ENCODE results near the gene AK1. TPM values are rescaled to one million over a fixed set of nuclear protein-coding genes. Genes with fewer than 3 reads are reported as not detected.

Gene AK1
- total and polyA plus RNA-seq, 2 of the 13 experiments (the other 11 are each of a cell fraction or from before 2014, with no cell fraction given): 19.1 to 32.8 TPM

DNA sequence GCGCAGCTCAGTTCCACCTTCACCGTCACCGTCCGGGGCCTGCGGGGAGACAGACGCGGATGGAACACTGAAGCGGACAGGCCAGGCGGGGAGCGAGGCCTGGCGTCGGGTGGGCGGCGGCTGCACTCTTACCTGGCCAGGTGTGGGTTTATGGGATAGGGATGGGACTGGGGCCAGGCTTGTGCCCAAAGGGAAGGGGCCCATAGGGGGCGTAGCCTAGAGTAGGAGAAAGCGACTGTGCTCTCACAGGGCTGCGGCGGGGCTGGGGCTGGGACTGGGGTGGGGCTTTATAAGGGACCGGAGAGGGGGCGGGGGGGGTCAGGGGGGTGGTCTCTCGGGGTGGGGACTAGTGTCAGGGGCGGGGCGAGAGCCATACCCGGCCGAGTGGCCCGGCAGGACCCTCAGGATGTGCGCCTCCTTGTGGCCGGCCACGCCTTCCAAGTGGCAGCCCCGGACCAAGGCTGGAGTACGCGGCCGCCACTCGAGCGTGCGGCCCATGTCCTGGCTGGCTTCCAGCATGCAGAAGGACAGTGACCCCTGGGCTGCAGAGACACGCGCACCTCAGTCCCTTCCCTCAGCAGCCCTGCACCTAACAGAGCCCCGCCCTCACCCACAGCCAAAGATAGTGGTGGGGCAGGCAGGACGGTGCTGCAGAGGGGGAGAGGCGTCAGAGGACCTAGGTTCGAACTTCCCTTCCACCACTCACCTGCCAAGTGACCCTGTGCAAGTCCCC lies 52.0 kb downstream of the AK1 start (continued):
- TF ChIP-seq ZNF577 (CRISPR knock-in tag; IDR thresholded peaks at IDR 0.05; ENCODE audit: borderline replicate concordance, low read depth): no peak
- TF ChIP-seq ZNF232 (CRISPR knock-in tag; IDR thresholded peaks at IDR 0.05; ENCODE audit: borderline replicate concordance): no peak
- no peak for TF ChIP-seq NFYC (CRISPR knock-in tag; IDR thresholded peaks at IDR 0.05)
- no peak for TF ChIP-seq HIVEP1 (CRISPR knock-in tag; IDR thresholded peaks at IDR 0.05)
- TF ChIP-seq SRSF9 (IDR thresholded peaks at IDR 0.05; ENCODE audit: borderline replicate concordance, insufficient read depth, low read depth, low read length, poor library complexity, severe bottlenecking): no peak
- TF ChIP-seq IRF2 (CRISPR knock-in tag; IDR thresholded peaks at IDR 0.05): no peak
- no peak for TF ChIP-seq ZNF740 (CRISPR knock-in tag; IDR thresholded peaks at IDR 0.05)
- TF ChIP-seq ATF2 (CRISPR knock-in tag; IDR thresholded peaks at IDR 0.05): no peak; the same call in 1 of the 2 replicates
- no peak for TF ChIP-seq MIXL1 (CRISPR knock-in tag; IDR thresholded peaks at IDR 0.05)
- peak; percentile 53; the same call in 1 of the 2 replicates for TF ChIP-seq MTF2 (CRISPR knock-in tag; IDR thresholded peaks at IDR 0.05; ENCODE audit: borderline replicate concordance)
- TF ChIP-seq ZKSCAN1 (IDR thresholded peaks at IDR 0.05; ENCODE audit: low read length): no peak
- TF ChIP-seq ZNF780A (CRISPR knock-in tag; IDR thresholded peaks at IDR 0.05): no peak
- no peak for TF ChIP-seq SMARCE1 (IDR thresholded peaks at IDR 0.05; ENCODE audit: borderline replicate concordance)
- TF ChIP-seq, protein P1, sequence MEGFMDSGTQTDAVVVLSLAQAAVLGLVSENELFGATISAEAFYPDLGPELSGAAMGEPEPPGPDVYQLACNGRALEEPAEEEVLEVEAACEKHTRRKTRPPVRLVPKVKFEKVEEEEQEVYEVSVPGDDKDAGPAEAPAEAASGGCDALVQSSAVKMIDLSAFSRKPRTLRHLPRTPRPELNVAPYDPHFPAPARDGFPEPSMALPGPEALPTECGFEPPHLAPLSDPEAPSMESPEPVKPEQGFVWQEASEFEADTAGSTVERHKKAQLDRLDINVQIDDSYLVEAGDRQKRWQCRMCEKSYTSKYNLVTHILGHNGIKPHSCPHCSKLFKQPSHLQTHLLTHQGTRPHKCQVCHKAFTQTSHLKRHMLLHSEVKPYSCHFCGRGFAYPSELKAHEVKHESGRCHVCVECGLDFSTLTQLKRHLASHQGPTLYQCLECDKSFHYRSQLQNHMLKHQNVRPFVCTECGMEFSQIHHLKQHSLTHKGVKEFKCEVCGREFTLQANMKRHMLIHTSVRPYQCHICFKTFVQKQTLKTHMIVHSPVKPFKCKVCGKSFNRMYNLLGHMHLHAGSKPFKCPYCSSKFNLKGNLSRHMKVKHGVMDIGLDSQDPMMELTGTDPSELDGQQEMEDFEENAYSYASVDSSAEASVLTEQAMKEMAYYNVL (CRISPR knock-in tag; IDR thresholded peaks at IDR 0.05; ENCODE audit: borderline replicate concordance): 0 out of 2 replicates have a peak, but pooled peaks have one; percentile 38
- no peak for TF ChIP-seq AGO1 (IDR thresholded peaks at IDR 0.05; ENCODE audit: low read depth, low read length, poor library complexity, severe bottlenecking)
- TF ChIP-seq, protein P2, sequence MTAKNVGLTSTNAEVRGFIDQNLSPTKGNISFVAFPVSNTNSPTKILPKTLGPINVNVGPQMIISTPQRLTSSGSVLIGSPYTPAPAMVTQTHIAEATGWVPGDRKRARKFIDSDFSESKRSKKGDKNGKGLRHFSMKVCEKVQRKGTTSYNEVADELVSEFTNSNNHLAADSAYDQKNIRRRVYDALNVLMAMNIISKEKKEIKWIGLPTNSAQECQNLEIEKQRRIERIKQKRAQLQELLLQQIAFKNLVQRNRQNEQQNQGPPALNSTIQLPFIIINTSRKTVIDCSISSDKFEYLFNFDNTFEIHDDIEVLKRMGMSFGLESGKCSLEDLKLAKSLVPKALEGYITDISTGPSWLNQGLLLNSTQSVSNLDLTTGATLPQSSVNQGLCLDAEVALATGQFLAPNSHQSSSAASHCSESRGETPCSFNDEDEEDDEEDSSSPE (CRISPR knock-in tag; IDR thresholded peaks at IDR 0.05): peak; percentile 40; the same call in 1 of the 2 replicates
- no peak for TF ChIP-seq AKNA (CRISPR knock-in tag; IDR thresholded peaks at IDR 0.05; ENCODE audit: borderline replicate concordance)
- peak; percentile 24; the same call in 1 of the 2 replicates for TF ChIP-seq PHF8 (CRISPR knock-in tag; IDR thresholded peaks at IDR 0.05)
- TF ChIP-seq ZFP90 (CRISPR knock-in tag; IDR thresholded peaks at IDR 0.05; ENCODE audit: borderline replicate concordance): no peak
- TF ChIP-seq ZNF274 (CRISPR knock-in tag; IDR thresholded peaks at IDR 0.05): no peak

Data from HepG2 (cell line).